PC-3 (cell line): Measurements from ENCODE around the gene FRMD7. TPM values are rescaled to one million over a fixed set of nuclear protein-coding genes. Genes with fewer than 3 reads are reported as not detected.

Source experiments
- ATAC-seq: fragments of 200-7000 bp; cut with Tn5 transposase; 2 replicates; pipeline ENCODE4 v1.9.1; 2020; ENCODE audit warnings: mild to moderate bottlenecking, moderate library complexity
- BruUV-seq: library from RNA; stranded (reverse); fragments of 400-500 nt; replicated peaks from 2 replicates; lab custom pipeline; 2021; lab: Mats Ljungman, UMichigan
- CTCF ChIA-PET: fragments of 300-600 bp; sonication (Branson Sonifier 250); formaldehyde crosslinking; loops from one replicate; lab custom pipeline; 2022; ENCODE audit warnings: antibody characterized with exemption; lab: Charles Lee
- POLR2A ChIA-PET: fragments of 300-600 bp; sonication (Branson Sonifier 250); formaldehyde crosslinking; loops from one replicate; lab custom pipeline; 2022; ENCODE audit warnings: antibody characterized with exemption; ENCODE audit not compliant: unreplicated experiment; lab: Charles Lee
- DNase-seq: peaks from one replicate; pipeline ENCODE4 v3.0.0-alpha.2; 2015
- H2AFZ ChIP-seq: fragments of 300-600 bp; sonication (generic); 2 replicates; pipeline ENCODE4 v1.6.0; 2016; ENCODE audit warnings: antibody characterized with exemption, low read length
- H3F3A ChIP-seq: fragments of 300-600 bp; sonication (generic); one replicate; pipeline ENCODE4 v1.6.0; 2017; ENCODE audit warnings: antibody characterized with exemption, low read length, control low read depth, mild to moderate bottlenecking; ENCODE audit not compliant: unreplicated experiment
- H3K27ac ChIP-seq: fragments of 300-600 bp; sonication (generic); 2 replicates; pipeline ENCODE4 v1.5.1; 2016; ENCODE audit warnings: mild to moderate bottlenecking, low read length
- H3K27me3 ChIP-seq: fragments of 300-600 bp; sonication (generic); 2 replicates; pipeline ENCODE4 v1.6.1; 2016; ENCODE audit warnings: low read length, mixed read lengths
- H3K36me3 ChIP-seq: fragments of 300-600 bp; sonication (generic); 2 replicates; pipeline ENCODE4 v1.6.1; 2016; ENCODE audit warnings: low read depth, mixed run types, low read length, mixed read lengths
- H3K4me1 ChIP-seq: fragments of 300-600 bp; sonication (generic); 2 replicates; pipeline ENCODE4 v1.5.1; 2016; ENCODE audit warnings: low read length; ENCODE audit not compliant: insufficient read depth
- H3K4me2 ChIP-seq: fragments of 300-600 bp; sonication (generic); 2 replicates; pipeline ENCODE4 v1.6.0; 2016; ENCODE audit warnings: low read length
- H3K4me3 ChIP-seq: fragments of 300-600 bp; sonication (generic); 2 replicates; pipeline ENCODE4 v1.5.1; 2016; ENCODE audit warnings: mild to moderate bottlenecking, low read length, mixed read lengths
- H3K79me2 ChIP-seq: fragments of 300-600 bp; sonication (generic); 2 replicates; pipeline ENCODE4 v1.6.1; 2017; ENCODE audit warnings: low read length, mixed read lengths
- H3K9ac ChIP-seq: fragments of 300-600 bp; sonication (generic); 2 replicates; pipeline ENCODE4 v1.6.0; 2016; ENCODE audit warnings: mild to moderate bottlenecking, low read length
- H3K9me2 ChIP-seq: fragments of 300-600 bp; sonication (generic); replicated peaks from 2 replicates; pipeline ENCODE4 v1.6.1; 2016; ENCODE audit warnings: mixed run types, low read length, mixed read lengths
- H3K9me3 ChIP-seq: fragments of 300-600 bp; sonication (generic); 2 replicates; pipeline ENCODE4 v1.6.1; 2016; ENCODE audit warnings: low read length, mixed read lengths
- H4K20me1 ChIP-seq: fragments of 300-600 bp; sonication (generic); 2 replicates; pipeline ENCODE4 v1.6.1; 2016; ENCODE audit warnings: low read length, mixed read lengths
- CTCF ChIP-seq: fragments of 300-600 bp; sonication (generic); conservative IDR thresholded peaks from 2 replicates; pipeline ENCODE4 v1.5.1; 2017; ENCODE audit warnings: antibody characterized with exemption, low read depth, mild to moderate bottlenecking, low read length
- EZH2 ChIP-seq: fragments of 300-600 bp; sonication (generic); IDR thresholded peaks from one replicate; pipeline ENCODE4 v1.6.1; 2017; ENCODE audit warnings: antibody characterized with exemption, mild to moderate bottlenecking, low read length; ENCODE audit not compliant: unreplicated experiment
- EZH2phosphoT487 ChIP-seq: fragments of 300-600 bp; sonication (generic); IDR thresholded peaks from 2 replicates; pipeline ENCODE4 v1.6.1; 2018; ENCODE audit warnings: mild to moderate bottlenecking, antibody characterized with exemption, low read length, borderline replicate concordance
- intact Hi-C: fragments of 100-400 bp; cut with micrococcal nuclease; formaldehyde crosslinking; loops from 2 replicates; pipeline ENCODE4 v1.9.0; 2023
- total RNA-seq: library from RNA; depleted of rRNA; stranded (reverse); fragments of >200 nt; gene quantifications from 2 replicates; pipeline ENCODE4 v1.2.3, GENCODE V29; 2014

Gene FRMD7
- total RNA-seq, 1 experiment from 2014 or later = 0.04 TPM

GRCh38 chrX:132063334-132063733, 64.5 kb downstream of the FRMD7 start:
- POLR2A ChIA-PET = no interaction called here
- no peak for TF ChIP-seq EZH2phosphoT487
- Histone ChIP-seq H3K9ac (no peak overlapping the region), H3K4me3 (no peak overlapping the region), H4K20me1 (no peaks in the 10 kb centered on the region), H3K4me1 (peaks cover 16% of the 10 kb centered on the region), H3K27ac (no peak overlapping the region), H3K9me2 (no peaks in the 10 kb centered on the region), H3F3A (no peaks in the 10 kb centered on the region), H3K9me3 (no peaks in the 10 kb centered on the region), H3K79me2 (no peaks in the 10 kb centered on the region), H3K36me3 (0 out of 2 replicates have a peak, but pooled peaks cover 3% of the 10 kb centered on the region), H2AFZ (no peak overlapping the region), H3K4me2 (no peak overlapping the region), H3K27me3 (no peaks in the 10 kb centered on the region)
- DNase-seq = no peak
- CTCF ChIA-PET = no interaction called here
- ATAC-seq = no peak
- no TSS peak for BruUV-seq
- intact Hi-C loops = no loop called here

- POLR2A ChIA-PET = no interaction called here
- CTCF ChIA-PET = no interaction called here
- no TSS peak for BruUV-seq
- Histone ChIP-seq H3K79me2 (no peaks in the 10 kb centered on the region), H3K27ac (no peak overlapping the region), H3K9ac (no peak overlapping the region), H3K4me2 (no peak overlapping the region), H3K9me3 (no peaks in the 10 kb centered on the region), H2AFZ (no peak overlapping the region), H3K4me1 (peaks cover 6% of the 10 kb centered on the region), H3F3A (no peaks in the 10 kb centered on the region), H4K20me1 (no peaks in the 10 kb centered on the region), H3K27me3 (no peaks in the 10 kb centered on the region), H3K36me3 (0 out of 2 replicates have a peak, but pooled peaks cover 3% of the 10 kb centered on the region), H3K4me3 (no peak overlapping the region), H3K9me2 (no peaks in the 10 kb centered on the region)
- DNase-seq (peak; percentile 12), ATAC-seq (peak; percentile 59; the same call in 1 of the 2 replicates)
- TF ChIP-seq CTCF (no peak), EZH2 (no peak), EZH2phosphoT487 (no peak)
- intact Hi-C loops = no loop called here
Observed at GRCh38 chrX:132059973-132060540, 67.8 kb downstream of the FRMD7 start.

- POLR2A ChIA-PET = no interaction called here
- no peak overlapping the region for H3K4me2 ChIP-seq
Observed at GRCh38 chrX:132058975-132059374, 68.8 kb downstream of the FRMD7 start.

More at GRCh38 chrX:132058975-132059374, 68.8 kb downstream of the FRMD7 start:
- Histone ChIP-seq H4K20me1 (no peaks in the 10 kb centered on the region), H3K27ac (no peak overlapping the region), H3K27me3 (no peaks in the 10 kb centered on the region), H3K9me3 (no peaks in the 10 kb centered on the region), H3K36me3 (0 out of 2 replicates have a peak, but pooled peaks cover under 1% of the 10 kb centered on the region), H3K9ac (no peak overlapping the region), H3K79me2 (no peaks in the 10 kb centered on the region), H3K4me3 (no peak overlapping the region), H2AFZ (no peak overlapping the region), H3K9me2 (no peaks in the 10 kb centered on the region), H3K4me1 (peaks cover 6% of the 10 kb centered on the region), H3F3A (no peaks in the 10 kb centered on the region)
- CTCF ChIA-PET = no interaction called here
- intact Hi-C loops = no loop called here
- DNase-seq = no peak
- BruUV-seq = no TSS peak
- no peak for ATAC-seq
- TF ChIP-seq EZH2phosphoT487 (no peak), EZH2 (no peak), CTCF (no peak)
